CD4-positive, alpha-beta T cell treated with Interferon alpha-2 for 1 hour (primary cell): ENCODE results near the gene STK17A.

Source experiments
- DNase-seq, 2 donors: peaks; one replicate each; pipeline ENCODE4 v3.0.0-alpha.2; 2020 to 2022

STK17A gene

GRCh38 chr7:43637114-43637806 is 54.4 kb downstream of the STK17A start:
- DNase-seq: peak in 1 of 2 donors; percentile 44

GRCh38 chr7:43639858-43640491 is 57.1 kb downstream of the STK17A start:
- DNase-seq: no peak

GRCh38 chr7:43640679-43641078 is 57.8 kb downstream of the STK17A start:
- no peak for DNase-seq

- DNase-seq: no peak
Observed at GRCh38 chr7:43642897-43643630, 60.2 kb downstream of the STK17A start.

- DNase-seq: no peak
Observed at GRCh38 chr7:43643846-43644245, 60.9 kb downstream of the STK17A start.

GRCh38 chr7:43645699-43646226 is 62.9 kb downstream of the STK17A start:
- DNase-seq: no peak

- DNase-seq: no peak
Observed at GRCh38 chr7:43646603-43647338, 63.9 kb downstream of the STK17A start.

GRCh38 chr7:43647339-43647672 is 64.4 kb downstream of the STK17A start:
- no peak for DNase-seq

- peak in 1 of 2 donors; percentile 38 for DNase-seq
Observed at GRCh38 chr7:43647673-43648472, 65.0 kb downstream of the STK17A start.

GRCh38 chr7:43648473-43649406 is 65.8 kb downstream of the STK17A start:
- peak; percentile 86 to 89 for DNase-seq

- DNase-seq: peak; percentile 84 to 89
Observed at GRCh38 chr7:43649755-43650274, 66.9 kb downstream of the STK17A start.

GRCh38 chr7:43650457-43651052 is 67.6 kb downstream of the STK17A start:
- peak in 1 of 2 donors; percentile 41 for DNase-seq

- DNase-seq: no peak
Observed at GRCh38 chr7:43652364-43652763, 69.5 kb downstream of the STK17A start.

- no peak for DNase-seq
Observed at GRCh38 chr7:43653466-43653865, 70.6 kb downstream of the STK17A start.

GRCh38 chr7:43653891-43654504 is 71.1 kb downstream of the STK17A start:
- no peak for DNase-seq

- no peak for DNase-seq
Observed at GRCh38 chr7:43655584-43655983, 72.7 kb downstream of the STK17A start.

GRCh38 chr7:43656997-43657396 is 74.1 kb downstream of the STK17A start:
- DNase-seq: no peak

GRCh38 chr7:43658718-43659548 is 76.0 kb downstream of the STK17A start:
- no peak for DNase-seq

- DNase-seq: no peak
Observed at GRCh38 chr7:43659549-43659896, 76.6 kb downstream of the STK17A start.
